KOPT-K1 (cell line): ENCODE measurements around the gene AOPEP.

Experiments used
- H3K27ac ChIP-seq: fragments of 200-600 bp; sonication (generic); 2 replicates; pipeline ENCODE4 v1.5.1; 2016; ENCODE audit warnings: antibody characterized with exemption, mild to moderate bottlenecking, low read depth, low read length; ENCODE audit not compliant: poor library complexity, severe bottlenecking
- H3K36me3 ChIP-seq: fragments of 200-600 bp; sonication (generic); 2 replicates; pipeline ENCODE4 v1.5.1; 2017; ENCODE audit warnings: antibody characterized with exemption, mild to moderate bottlenecking, low read length, moderate library complexity; ENCODE audit not compliant: insufficient read depth
- H3K9me3 ChIP-seq: fragments of 200-600 bp; sonication (generic); 2 replicates; pipeline ENCODE4 v1.5.1; 2017; ENCODE audit warnings: antibody characterized with exemption, low read length, mild to moderate bottlenecking; ENCODE audit not compliant: insufficient read depth, poor library complexity, severe bottlenecking

AOPEP gene

GRCh38 chr9:94982211-94982610 lies 255.7 kb downstream of the AOPEP start:
- Histone ChIP-seq H3K9me3 (no peaks in the 10 kb centered on the region), H3K27ac (no peak overlapping the region), H3K36me3 (no peaks in the 10 kb centered on the region)

- H3K36me3 ChIP-seq, result no peaks in the 10 kb centered on the region
- H3K9me3 ChIP-seq, result no peaks in the 10 kb centered on the region
- no peak overlapping the region for H3K27ac ChIP-seq
Observed at GRCh38 chr9:94983552-94983951, 257.1 kb downstream of the AOPEP start.

GRCh38 chr9:94984891-94985476 lies 258.5 kb downstream of the AOPEP start:
- Histone ChIP-seq H3K9me3 (no peaks in the 10 kb centered on the region), H3K27ac (no peak overlapping the region), H3K36me3 (no peaks in the 10 kb centered on the region)

- Histone ChIP-seq H3K9me3 (no peaks in the 10 kb centered on the region), H3K27ac (no peak overlapping the region), H3K36me3 (no peaks in the 10 kb centered on the region)
Observed at GRCh38 chr9:94985649-94986048, 259.1 kb downstream of the AOPEP start.

- no peaks in the 10 kb centered on the region for H3K9me3 ChIP-seq
- H3K27ac ChIP-seq, result no peak overlapping the region
- no peaks in the 10 kb centered on the region for H3K36me3 ChIP-seq
Observed at GRCh38 chr9:94987731-94988130, 261.2 kb downstream of the AOPEP start.

GRCh38 chr9:94990897-94991561 lies 264.5 kb downstream of the AOPEP start:
- Histone ChIP-seq H3K27ac (no peak overlapping the region), H3K9me3 (no peaks in the 10 kb centered on the region), H3K36me3 (no peaks in the 10 kb centered on the region)

- Histone ChIP-seq H3K36me3 (no peaks in the 10 kb centered on the region), H3K9me3 (no peaks in the 10 kb centered on the region), H3K27ac (no peak overlapping the region)
Observed at GRCh38 chr9:94991961-94992907, 265.7 kb downstream of the AOPEP start.

GRCh38 chr9:94993160-94993820 lies 266.8 kb downstream of the AOPEP start:
- no peaks in the 10 kb centered on the region for H3K9me3 ChIP-seq
- H3K36me3 ChIP-seq, result no peaks in the 10 kb centered on the region
- no peak overlapping the region for H3K27ac ChIP-seq

- H3K36me3 ChIP-seq, result no peaks in the 10 kb centered on the region
- no peaks in the 10 kb centered on the region for H3K9me3 ChIP-seq
- no peak overlapping the region for H3K27ac ChIP-seq
Observed at GRCh38 chr9:94993821-94994165, 267.3 kb downstream of the AOPEP start.

- H3K9me3 ChIP-seq, result no peaks in the 10 kb centered on the region
- no peaks in the 10 kb centered on the region for H3K36me3 ChIP-seq
- H3K27ac ChIP-seq, result no peak overlapping the region
Observed at GRCh38 chr9:94995048-94995693, 268.7 kb downstream of the AOPEP start.

- Histone ChIP-seq H3K27ac (no peak overlapping the region), H3K36me3 (no peaks in the 10 kb centered on the region), H3K9me3 (no peaks in the 10 kb centered on the region)
Observed at GRCh38 chr9:94996641-94997040, 270.1 kb downstream of the AOPEP start.

GRCh38 chr9:94997727-94998126 lies 271.2 kb downstream of the AOPEP start:
- Histone ChIP-seq H3K27ac (no peak overlapping the region), H3K9me3 (no peaks in the 10 kb centered on the region), H3K36me3 (no peaks in the 10 kb centered on the region)

GRCh38 chr9:94999832-95000231 lies 273.3 kb downstream of the AOPEP start:
- Histone ChIP-seq H3K9me3 (no peaks in the 10 kb centered on the region), H3K27ac (no peak overlapping the region), H3K36me3 (no peaks in the 10 kb centered on the region)

GRCh38 chr9:95000821-95001220 lies 274.3 kb downstream of the AOPEP start:
- no peaks in the 10 kb centered on the region for H3K9me3 ChIP-seq
- H3K36me3 ChIP-seq, result no peaks in the 10 kb centered on the region
- H3K27ac ChIP-seq, result no peak overlapping the region

- Histone ChIP-seq H3K9me3 (no peaks in the 10 kb centered on the region), H3K27ac (no peak overlapping the region)
Observed at GRCh38 chr9:95001720-95002119, 275.2 kb downstream of the AOPEP start.

More at GRCh38 chr9:95001720-95002119, 275.2 kb downstream of the AOPEP start:
- no peaks in the 10 kb centered on the region for H3K36me3 ChIP-seq
